ENCODE data around the gene HIF3A. TPM values are rescaled to one million over a fixed set of nuclear protein-coding genes. Genes with fewer than 3 reads are reported as not detected.

Gene HIF3A
- total and polyA plus RNA-seq, 2 of the 8 experiments (the other 6 are each of a cell fraction or from before 2014, with no cell fraction given): 38.6 to 38.8 TPM

DNA sequence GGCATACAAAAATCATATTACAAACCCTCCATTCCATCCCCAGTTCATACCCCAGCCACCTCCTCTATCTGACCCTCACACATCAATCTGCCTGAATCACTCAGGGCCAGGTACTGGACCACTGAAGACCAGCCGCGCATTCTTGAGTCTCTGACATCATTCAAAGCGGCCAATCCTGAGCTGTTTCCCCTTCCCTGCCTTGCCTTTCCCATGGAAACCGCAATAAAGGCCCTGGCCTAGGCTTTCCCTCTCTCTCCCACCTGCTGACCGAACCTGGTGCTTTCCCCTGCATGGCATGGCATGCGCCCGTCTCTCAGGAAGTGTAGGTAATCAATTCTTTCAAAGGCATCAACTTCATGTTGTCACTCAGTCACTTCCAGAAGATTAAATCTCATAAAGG is 17.7 kb upstream of the HIF3A start:
- no peak overlapping the region for H3K27ac ChIP-seq (ENCODE audit: low read depth, low read length)
- no peaks in the 10 kb centered on the region for H3K27me3 ChIP-seq (replicated peaks in 1 of 4; ENCODE audit: control insufficient read depth in 3 of 4, extremely low read depth in 1 of 4, insufficient read depth in 3 of 4, low read length in 3 of 4)
- no peak overlapping the region for H3K4me2 ChIP-seq (ENCODE audit: insufficient read depth in 1 of 2, low read depth in 2 of 2, low read length in 2 of 2)
- no peaks in the 10 kb centered on the region for H4K20me1 ChIP-seq (replicated peaks in 1 of 2; ENCODE audit: control insufficient read depth in 1 of 2, insufficient read depth in 2 of 2, low read length in 2 of 2)
- no peak overlapping the region for H3K9ac ChIP-seq (replicated peaks in 1 of 4; ENCODE audit: extremely low read depth in 1 of 4, low read depth in 3 of 4, low read length in 3 of 4)
- H3K79me2 ChIP-seq (ENCODE audit: control insufficient read depth in 1 of 2, insufficient read depth in 2 of 2, low read length in 2 of 2): no peaks in the 10 kb centered on the region
- H3K23ac ChIP-seq (ENCODE audit: insufficient read length): no peak overlapping the region
- no peak overlapping the region for H2AFZ ChIP-seq (ENCODE audit: low read length)
- H3K79me1 ChIP-seq (ENCODE audit: low read depth, low read length): no peaks in the 10 kb centered on the region
- no peak for DNase-seq (ENCODE audit: low read depth in 1 of 2, low spot score in 2 of 2)
- POLR2A ChIA-PET (ENCODE audit: partially characterized antibody): interaction anchor here (1.2 to 1.9 kb wide), 4 partner anchors 20 to 146 kb away, joined by 3 to 4 read pairs (median 3); no protein-coding TSS in a partner anchor
- no peak overlapping the region; the same call in 1 of the 2 replicates for H2BK12ac ChIP-seq (ENCODE audit: low read depth, low read length)
- no peak overlapping the region for H3K14ac ChIP-seq (ENCODE audit: insufficient read length)
- no peak overlapping the region for H2BK15ac ChIP-seq (ENCODE audit: low read length)
- H4K91ac ChIP-seq (replicated peaks; ENCODE audit: insufficient read length, low read length): peak overlapping the region; percentile 34
- no peak for FAIRE-seq
- H4K8ac ChIP-seq (ENCODE audit: extremely low read depth, insufficient read depth, low read length): no peak overlapping the region
- H3K56ac ChIP-seq (replicated peaks; ENCODE audit: insufficient read length, low read depth, low read length): no peak overlapping the region
- H2BK5ac ChIP-seq (ENCODE audit: low read depth, low read length): peak overlapping the region; percentile 66; the same call in 1 of the 2 replicates
- peaks cover 0 to 6% (median 3%) of the 10 kb centered on the region in 4 experiments; a peak in 5 of 7 replicates for H3K4me1 ChIP-seq (replicated peaks in 1 of 4; ENCODE audit: control insufficient read depth in 3 of 4, insufficient read depth in 4 of 4, low read length in 3 of 4)
- no peaks in the 10 kb centered on the region; the same call in 1 of the 2 replicates for H3K23me2 ChIP-seq (ENCODE audit: low read depth, low read length)
- CTCF ChIA-PET (ENCODE audit: partially characterized antibody): interaction anchor here (0.7 to 8.3 kb wide), 15 partner anchors 15 to 208 kb away, joined by 3 to 145 read pairs (median 11); partner anchors contain the start of genes HIF3A and PPP5C
- H3K18ac ChIP-seq (ENCODE audit: extremely low read depth, low read length): no peak overlapping the region
- no peak overlapping the region for H2AK5ac ChIP-seq (ENCODE audit: low read depth, low read length)
- H2BK120ac ChIP-seq (replicated peaks; ENCODE audit: low read depth, low read length): no peak overlapping the region
- no peak overlapping the region for H4K5ac ChIP-seq (ENCODE audit: insufficient read length, low read depth, low read length)
- no peak overlapping the region for H2BK20ac ChIP-seq (ENCODE audit: low read length)
- no peaks in the 10 kb centered on the region for H3K9me3 ChIP-seq (ENCODE audit: insufficient read depth in 2 of 2, low read depth in 1 of 2, low read length in 1 of 2)
- no peak overlapping the region for H3K4me3 ChIP-seq (ENCODE audit: extremely low read depth in 1 of 4, insufficient read depth in 2 of 4, low read depth in 3 of 4, low read length in 4 of 4)
- no peaks in the 10 kb centered on the region for H3K36me3 ChIP-seq (ENCODE audit: control insufficient read depth in 2 of 4, insufficient read depth in 4 of 4, low read length in 3 of 4)
- WGBS, 2 experiments (ENCODE audit: extremely low coverage in 1 of 2, insufficient coverage in 1 of 2, insufficient read length in 1 of 2, insufficient replicate concordance in 2 of 2, low coverage in 1 of 2, low lambda C conversion rate in 2 of 2, missing lambda C conversion rate in 1 of 2): 81% methylated on average over 7 of the region's 7 CpGs; no CpG with 5 or more reads in 1 of the 2 experiments
- H3K4ac ChIP-seq (replicated peaks; ENCODE audit: insufficient read length, low read depth, low read length): no peak overlapping the region
- TF ChIP-seq, protein P1, sequence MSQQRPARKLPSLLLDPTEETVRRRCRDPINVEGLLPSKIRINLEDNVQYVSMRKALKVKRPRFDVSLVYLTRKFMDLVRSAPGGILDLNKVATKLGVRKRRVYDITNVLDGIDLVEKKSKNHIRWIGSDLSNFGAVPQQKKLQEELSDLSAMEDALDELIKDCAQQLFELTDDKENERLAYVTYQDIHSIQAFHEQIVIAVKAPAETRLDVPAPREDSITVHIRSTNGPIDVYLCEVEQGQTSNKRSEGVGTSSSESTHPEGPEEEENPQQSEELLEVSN (IDR thresholded peaks at IDR 0.05): 0 out of 2 replicates have a peak, but pooled peaks have one; percentile 31
- TF ChIP-seq, protein P2, sequence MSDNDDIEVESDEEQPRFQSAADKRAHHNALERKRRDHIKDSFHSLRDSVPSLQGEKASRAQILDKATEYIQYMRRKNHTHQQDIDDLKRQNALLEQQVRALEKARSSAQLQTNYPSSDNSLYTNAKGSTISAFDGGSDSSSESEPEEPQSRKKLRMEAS (IDR thresholded peaks at IDR 0.05): 0 out of 2 replicates have a peak, but pooled peaks have one; percentile 10
- no peak for TF ChIP-seq MAFK (IDR thresholded peaks at IDR 0.05; ENCODE audit: low read depth, low read length)
- TF ChIP-seq KDM4A (IDR thresholded peaks at IDR 0.05; ENCODE audit: low read depth, low read length, severe bottlenecking): no peak
- TF ChIP-seq, protein P3, sequence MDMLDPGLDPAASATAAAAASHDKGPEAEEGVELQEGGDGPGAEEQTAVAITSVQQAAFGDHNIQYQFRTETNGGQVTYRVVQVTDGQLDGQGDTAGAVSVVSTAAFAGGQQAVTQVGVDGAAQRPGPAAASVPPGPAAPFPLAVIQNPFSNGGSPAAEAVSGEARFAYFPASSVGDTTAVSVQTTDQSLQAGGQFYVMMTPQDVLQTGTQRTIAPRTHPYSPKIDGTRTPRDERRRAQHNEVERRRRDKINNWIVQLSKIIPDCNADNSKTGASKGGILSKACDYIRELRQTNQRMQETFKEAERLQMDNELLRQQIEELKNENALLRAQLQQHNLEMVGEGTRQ (IDR thresholded peaks at IDR 0.05; ENCODE audit: low read length): no peak
- TF ChIP-seq, protein P4, sequence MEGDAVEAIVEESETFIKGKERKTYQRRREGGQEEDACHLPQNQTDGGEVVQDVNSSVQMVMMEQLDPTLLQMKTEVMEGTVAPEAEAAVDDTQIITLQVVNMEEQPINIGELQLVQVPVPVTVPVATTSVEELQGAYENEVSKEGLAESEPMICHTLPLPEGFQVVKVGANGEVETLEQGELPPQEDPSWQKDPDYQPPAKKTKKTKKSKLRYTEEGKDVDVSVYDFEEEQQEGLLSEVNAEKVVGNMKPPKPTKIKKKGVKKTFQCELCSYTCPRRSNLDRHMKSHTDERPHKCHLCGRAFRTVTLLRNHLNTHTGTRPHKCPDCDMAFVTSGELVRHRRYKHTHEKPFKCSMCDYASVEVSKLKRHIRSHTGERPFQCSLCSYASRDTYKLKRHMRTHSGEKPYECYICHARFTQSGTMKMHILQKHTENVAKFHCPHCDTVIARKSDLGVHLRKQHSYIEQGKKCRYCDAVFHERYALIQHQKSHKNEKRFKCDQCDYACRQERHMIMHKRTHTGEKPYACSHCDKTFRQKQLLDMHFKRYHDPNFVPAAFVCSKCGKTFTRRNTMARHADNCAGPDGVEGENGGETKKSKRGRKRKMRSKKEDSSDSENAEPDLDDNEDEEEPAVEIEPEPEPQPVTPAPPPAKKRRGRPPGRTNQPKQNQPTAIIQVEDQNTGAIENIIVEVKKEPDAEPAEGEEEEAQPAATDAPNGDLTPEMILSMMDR (IDR thresholded peaks at IDR 0.05; ENCODE audit: control extremely low read depth in 1 of 3, insufficient read depth in 1 of 3, low read depth in 1 of 3, low read length in 3 of 3): no peak

All from H1 (cell line).